OCI-LY7 (cell line): ENCODE measurements around the gene DNM2.

Experiments
- EZH2phosphoT487 ChIP-seq: fragments of 200-600 bp; sonication (generic); IDR thresholded peaks from 2 replicates; pipeline ENCODE4 v1.6.1; 2018; ENCODE audit warnings: low read depth, borderline replicate concordance, mild to moderate bottlenecking, mixed run types, antibody characterized with exemption, low read length, moderate library complexity, mixed read lengths
- TF ChIP-seq, protein P1 (sequence below): fragments of 200-600 bp; sonication (generic); conservative IDR thresholded peaks from 2 replicates; pipeline ENCODE4 v1.5.1; 2014; ENCODE audit warnings: mild to moderate bottlenecking, antibody characterized with exemption, low read length, moderate library complexity, mixed read lengths

DNA sequence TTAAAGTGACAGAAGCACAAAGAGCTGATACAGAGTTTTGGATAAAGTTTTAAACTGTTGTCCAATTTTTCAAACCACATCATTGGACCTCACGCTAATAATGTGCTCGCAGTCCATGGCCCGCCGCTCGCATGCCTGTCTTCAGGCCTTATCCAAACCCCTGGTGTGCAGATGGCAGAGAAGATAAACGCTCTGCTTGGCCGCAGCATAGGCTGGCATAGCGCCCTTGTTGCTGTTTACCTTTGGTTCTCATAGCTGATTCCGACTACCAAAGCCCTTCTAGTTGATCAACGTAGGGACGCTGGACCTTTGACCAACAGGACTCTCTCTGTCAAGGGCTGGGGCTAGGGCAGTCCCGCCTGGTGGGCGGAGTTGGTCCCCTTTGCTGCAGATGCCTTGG is 40.1 kb upstream of the DNM2 start:
- TF ChIP-seq, protein P1, sequence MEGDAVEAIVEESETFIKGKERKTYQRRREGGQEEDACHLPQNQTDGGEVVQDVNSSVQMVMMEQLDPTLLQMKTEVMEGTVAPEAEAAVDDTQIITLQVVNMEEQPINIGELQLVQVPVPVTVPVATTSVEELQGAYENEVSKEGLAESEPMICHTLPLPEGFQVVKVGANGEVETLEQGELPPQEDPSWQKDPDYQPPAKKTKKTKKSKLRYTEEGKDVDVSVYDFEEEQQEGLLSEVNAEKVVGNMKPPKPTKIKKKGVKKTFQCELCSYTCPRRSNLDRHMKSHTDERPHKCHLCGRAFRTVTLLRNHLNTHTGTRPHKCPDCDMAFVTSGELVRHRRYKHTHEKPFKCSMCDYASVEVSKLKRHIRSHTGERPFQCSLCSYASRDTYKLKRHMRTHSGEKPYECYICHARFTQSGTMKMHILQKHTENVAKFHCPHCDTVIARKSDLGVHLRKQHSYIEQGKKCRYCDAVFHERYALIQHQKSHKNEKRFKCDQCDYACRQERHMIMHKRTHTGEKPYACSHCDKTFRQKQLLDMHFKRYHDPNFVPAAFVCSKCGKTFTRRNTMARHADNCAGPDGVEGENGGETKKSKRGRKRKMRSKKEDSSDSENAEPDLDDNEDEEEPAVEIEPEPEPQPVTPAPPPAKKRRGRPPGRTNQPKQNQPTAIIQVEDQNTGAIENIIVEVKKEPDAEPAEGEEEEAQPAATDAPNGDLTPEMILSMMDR = no peak
- TF ChIP-seq EZH2phosphoT487 = no peak
